HepG2 (cell line): ENCODE results near the gene ZBTB7C. TPM values are rescaled to one million over a fixed set of nuclear protein-coding genes. Genes with fewer than 3 reads are reported as not detected.

ENCODE experiments used
- ATAC-seq: fragments of 200-7000 bp; cut with Tn5 transposase; 3 replicates; pipeline ENCODE4 v1.9.1; 2020; ENCODE audit warnings: mild to moderate bottlenecking, moderate library complexity
- BruUV-seq: library from RNA; stranded (reverse); fragments of 400-500 nt; replicated peaks from 2 replicates; lab custom pipeline; 2021; lab: Mats Ljungman, UMichigan
- CTCF ChIA-PET: fragments of 300-600 bp; formaldehyde crosslinking; extraction: SDS; loops from one replicate; lab custom pipeline; 2021; ENCODE audit warnings: low total read pairs, inconsistent platforms, low intra/inter-chr PET ratio; lab: Yijun Ruan, JAX
- POLR2A ChIA-PET: fragments of 350-600 bp; sonication (Branson Sonifier 250); formaldehyde crosslinking; loops from one replicate; lab custom pipeline; 2020; ENCODE audit warnings: antibody characterized with exemption, inconsistent platforms; lab: Yijun Ruan, JAX
- DNase-seq: peaks from one replicate; pipeline ENCODE4 v3.0.0-alpha.2; 2015; ENCODE audit warnings: low spot score
- FAIRE-seq: peaks from 3 replicates; lab custom pipeline; 2011; peaks lifted over from hg19 to GRCh38; lab: Jason Lieb, UNC
- H2AFZ ChIP-seq: one replicate; pipeline ENCODE4 v1.6.1; 2011; ENCODE audit warnings: low read length, inconsistent platforms
- H3K27ac ChIP-seq: fragments of 300-600 bp; 3 replicates; pipeline ENCODE4 v1.8.0; 2011; ENCODE audit warnings: mixed run types, mild to moderate bottlenecking, mixed read lengths, low read length, inconsistent platforms; ENCODE audit not compliant: insufficient read depth; ENCODE audit errors: extremely low read length
- H3K27me3 ChIP-seq, 2 experiments: fragments of 200-600 bp in 1 of 2; 2 replicates in 1 of 2; 3 replicates in 1 of 2; pipeline versions ENCODE4 v1.6.0 to v1.8.0; 2011; ENCODE audit warnings: low read length in 2 of 2, mild to moderate bottlenecking in 2 of 2, moderate library complexity in 2 of 2, inconsistent platforms in 1 of 2; ENCODE audit not compliant: insufficient read depth in 2 of 2, control insufficient read depth in 1 of 2
- H3K36me3 ChIP-seq, 2 experiments: fragments of 200-600 bp in 1 of 2; replicated peaks in 1 of 2; 2 replicates in 1 of 2; 3 replicates in 1 of 2; pipeline versions ENCODE4 v1.5.1 to v1.8.0; 2011; ENCODE audit warnings: low read length in 2 of 2, inconsistent platforms in 1 of 2; ENCODE audit not compliant: insufficient read depth in 2 of 2, control insufficient read depth in 1 of 2
- H3K4me1 ChIP-seq: 2 replicates; pipeline ENCODE4 v1.5.1; 2012; ENCODE audit warnings: low read length, inconsistent platforms; ENCODE audit not compliant: insufficient read depth
- H3K4me2 ChIP-seq: 2 replicates; pipeline ENCODE4 v1.6.0; 2011; ENCODE audit warnings: low read depth, low read length, inconsistent platforms
- H3K4me3 ChIP-seq, 3 experiments: fragments of 200-600 bp in 1 of 3; sonication (generic), shearing (Covaris generic) in 1 of 3; replicated peaks in 1 of 3; 2 replicates each; pipeline ENCODE4 v1.5.1; 2011 to 2016; ENCODE audit warnings: low read length in 3 of 3, inconsistent platforms in 2 of 3, low read depth in 2 of 3, mild to moderate bottlenecking in 2 of 3, control low read depth in 1 of 3, mixed read lengths in 1 of 3; ENCODE audit not compliant: insufficient read depth in 1 of 3
- H3K79me2 ChIP-seq: one replicate; pipeline ENCODE4 v1.6.1; 2011; ENCODE audit warnings: low read length, inconsistent platforms; ENCODE audit not compliant: insufficient read depth
- H3K9ac ChIP-seq: 2 replicates; pipeline ENCODE4 v1.6.0; 2011; ENCODE audit warnings: mild to moderate bottlenecking, low read depth, low read length, inconsistent platforms; ENCODE audit not compliant: insufficient read depth
- H3K9me3 ChIP-seq: 2 replicates; pipeline ENCODE4 v1.5.1; 2012; ENCODE audit warnings: mild to moderate bottlenecking, low read length
- H4K20me1 ChIP-seq: 2 replicates; pipeline ENCODE4 v1.6.0; 2011; ENCODE audit warnings: inconsistent platforms, mild to moderate bottlenecking, low read length, moderate library complexity; ENCODE audit not compliant: insufficient read depth
- AKAP8 ChIP-seq: sonication (generic); formaldehyde crosslinking; IDR thresholded peaks from 2 replicates; pipeline ENCODE4 v1.5.1; 2020; ENCODE audit warnings: mild to moderate bottlenecking, missing genetic modification reagents
- ELF4 ChIP-seq: sonication (generic); formaldehyde crosslinking; IDR thresholded peaks from 2 replicates; pipeline ENCODE4 v1.5.0; 2020; ENCODE audit warnings: missing genetic modification reagents, mild to moderate bottlenecking, moderate library complexity, borderline replicate concordance
- IRX3 ChIP-seq: sonication (generic); formaldehyde crosslinking; IDR thresholded peaks from 2 replicates; pipeline ENCODE4 v1.8.1; 2023; ENCODE audit warnings: mild to moderate bottlenecking, low read depth, missing genetic modification reagents, borderline replicate concordance
- NCOA5 ChIP-seq: sonication (generic); formaldehyde crosslinking; IDR thresholded peaks from 2 replicates; pipeline ENCODE4 v1.4.0; 2020; ENCODE audit warnings: missing genetic modification reagents
- PLRG1 ChIP-seq: fragments of 450-650 bp; conservative IDR thresholded peaks from 2 replicates; pipeline ENCODE4 v1.6.1; 2016
- POLR2G ChIP-seq: fragments of 200-400 bp; formaldehyde crosslinking; IDR thresholded peaks from 2 replicates; pipeline ENCODE4 v1.6.1; 2018; ENCODE audit warnings: mild to moderate bottlenecking, low read depth, low read length, moderate library complexity
- RFXANK ChIP-seq: IDR thresholded peaks from 2 replicates; pipeline ENCODE4 v1.6.1; 2016
- TBX2 ChIP-seq: sonication (generic); formaldehyde crosslinking; IDR thresholded peaks from 2 replicates; pipeline ENCODE4 v1.5.0; 2020; ENCODE audit warnings: missing genetic modification reagents, mild to moderate bottlenecking, borderline replicate concordance
- ZC3H13 ChIP-seq: sonication (generic); formaldehyde crosslinking; IDR thresholded peaks from 2 replicates; pipeline ENCODE4 v1.8.1; 2023; ENCODE audit warnings: mild to moderate bottlenecking, missing genetic modification reagents, moderate library complexity
- ZIK1 ChIP-seq: sonication (generic); formaldehyde crosslinking; IDR thresholded peaks from 2 replicates; pipeline ENCODE4 v1.5.0; 2020; ENCODE audit warnings: mild to moderate bottlenecking, low read depth, missing genetic modification reagents, borderline replicate concordance
- ZNF124 ChIP-seq: sonication (generic); formaldehyde crosslinking; IDR thresholded peaks from 2 replicates; pipeline ENCODE4 v1.4.0; 2020; ENCODE audit warnings: missing genetic modification reagents
- ZNF3 ChIP-seq: IDR thresholded peaks from 2 replicates; pipeline ENCODE4 v1.7.0; 2017; ENCODE audit warnings: inconsistent platforms
- ZNF317 ChIP-seq: sonication (generic); formaldehyde crosslinking; IDR thresholded peaks from 2 replicates; pipeline ENCODE4 v1.5.0; 2020; ENCODE audit warnings: mild to moderate bottlenecking, missing genetic modification reagents
- ZNF563 ChIP-seq: sonication (generic); formaldehyde crosslinking; IDR thresholded peaks from 2 replicates; pipeline ENCODE4 v1.8.0; 2022; ENCODE audit warnings: mild to moderate bottlenecking, moderate library complexity, missing genetic modification reagents
- ZNF629 ChIP-seq: sonication (generic); formaldehyde crosslinking; conservative IDR thresholded peaks from 2 replicates; pipeline ENCODE4 v1.5.0; 2020; ENCODE audit warnings: missing genetic modification reagents
- WGBS: methylation state at CpG from one replicate; pipeline ENCODE4 v1.1.6; 2017; ENCODE audit warnings: low lambda C conversion rate; 5-methylcytosine and 5-hydroxymethylcytosine counted together
- in situ Hi-C: cut with HindIII; loops from 2 replicates; pipeline ENCODE4 v1.10.0; 2017; ENCODE audit warnings: low pct_unique_long_range_greater_than_20kb; ENCODE audit not compliant: extremely low pct_ligation_motif_present
- intact Hi-C: fragments of 100-400 bp; cut with micrococcal nuclease; formaldehyde crosslinking; loops from one replicate; pipeline ENCODE4 v1.10.0; 2022; ENCODE audit not compliant: unreplicated experiment
- polyA plus RNA-seq, 8 experiments: library from polyadenylated mRNA; depleted of rRNA in 3 of 8; stranded (reverse) in 7 of 8; unstranded in 1 of 8; fragments of >200 nt; fragmentation: Illumina TruSeq in 4 of 8; extraction: Trizol in 4 of 8; gene quantifications; 2 replicates each; pipeline versions ENCODE4 v1.2.1 to v1.2.3, GENCODE V29; 2011 to 2016; ENCODE audit warnings: low read depth in 4 of 8, missing spikeins in 1 of 8, mixed read lengths in 1 of 8; ENCODE audit not compliant: insufficient read depth in 1 of 8
- total RNA-seq, 5 experiments: library from RNA; depleted of rRNA; stranded (reverse); fragments of >200 nt; fragmentation: Illumina TruSeq; extraction: Trizol; gene quantifications; 2 replicates each; pipeline ENCODE4 v1.2.3, GENCODE V29; 2016; ENCODE audit warnings: low read depth in 1 of 5
- TF ChIP-seq, protein P1 (sequence below): sonication (generic); formaldehyde crosslinking; conservative IDR thresholded peaks from 2 replicates; pipeline ENCODE4 v1.5.0; 2020; ENCODE audit warnings: missing genetic modification reagents
- TF ChIP-seq, protein P2 (sequence below): sonication (generic); formaldehyde crosslinking; IDR thresholded peaks from 2 replicates; pipeline ENCODE4 v1.5.0; 2020; ENCODE audit warnings: missing genetic modification reagents, mild to moderate bottlenecking, borderline replicate concordance
- TF ChIP-seq, protein P3 (sequence below): sonication (generic); formaldehyde crosslinking; IDR thresholded peaks from 2 replicates; pipeline ENCODE4 v1.5.0; 2020; ENCODE audit warnings: missing genetic modification reagents
- TF ChIP-seq, protein P4 (sequence below): sonication (generic); formaldehyde crosslinking; IDR thresholded peaks from 2 replicates; pipeline ENCODE4 v1.8.0; 2022; ENCODE audit warnings: mild to moderate bottlenecking, missing genetic modification reagents, moderate library complexity

ZBTB7C gene
- total and polyA plus RNA-seq, 2 of the 13 experiments (the other 11 are each of a cell fraction or from before 2014, with no cell fraction given) = 0.01 to 0.04 TPM

DNA sequence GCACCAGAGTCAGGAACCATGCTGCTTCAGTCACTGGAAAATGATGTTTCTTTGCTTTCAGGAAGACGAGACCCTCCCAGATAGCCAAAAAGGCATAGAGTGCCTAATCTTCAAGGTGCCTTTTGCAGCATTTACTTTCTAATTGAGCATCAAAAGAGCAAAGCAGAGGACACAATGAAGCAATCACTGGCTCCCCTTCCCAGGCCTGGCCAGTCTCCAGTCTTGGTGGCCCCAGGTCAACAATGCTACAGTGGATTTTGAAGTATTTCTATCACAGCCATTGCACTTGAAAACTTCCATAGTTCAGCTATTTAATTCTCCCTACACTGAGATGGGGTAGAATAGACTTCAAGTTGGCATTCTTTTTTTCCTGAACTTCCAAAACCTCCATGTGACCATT, 15.4 kb downstream of the ZBTB7C start (continued):
- TF ChIP-seq, protein P1, sequence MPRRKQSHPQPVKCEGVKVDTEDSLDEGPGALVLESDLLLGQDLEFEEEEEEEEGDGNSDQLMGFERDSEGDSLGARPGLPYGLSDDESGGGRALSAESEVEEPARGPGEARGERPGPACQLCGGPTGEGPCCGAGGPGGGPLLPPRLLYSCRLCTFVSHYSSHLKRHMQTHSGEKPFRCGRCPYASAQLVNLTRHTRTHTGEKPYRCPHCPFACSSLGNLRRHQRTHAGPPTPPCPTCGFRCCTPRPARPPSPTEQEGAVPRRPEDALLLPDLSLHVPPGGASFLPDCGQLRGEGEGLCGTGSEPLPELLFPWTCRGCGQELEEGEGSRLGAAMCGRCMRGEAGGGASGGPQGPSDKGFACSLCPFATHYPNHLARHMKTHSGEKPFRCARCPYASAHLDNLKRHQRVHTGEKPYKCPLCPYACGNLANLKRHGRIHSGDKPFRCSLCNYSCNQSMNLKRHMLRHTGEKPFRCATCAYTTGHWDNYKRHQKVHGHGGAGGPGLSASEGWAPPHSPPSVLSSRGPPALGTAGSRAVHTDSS = no peak
- no peak for TF ChIP-seq ZNF563 (CRISPR knock-in tag)
- no peak for TF ChIP-seq AKAP8
- no peak for TF ChIP-seq ZNF317 (CRISPR knock-in tag)
- TF ChIP-seq, protein P2, sequence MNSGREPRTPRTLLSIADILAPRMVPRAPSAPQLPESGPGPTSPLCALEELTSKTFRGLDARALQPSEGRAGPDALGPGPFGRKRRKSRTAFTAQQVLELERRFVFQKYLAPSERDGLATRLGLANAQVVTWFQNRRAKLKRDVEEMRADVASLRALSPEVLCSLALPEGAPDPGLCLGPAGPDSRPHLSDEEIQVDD (CRISPR knock-in tag) = no peak
- no peak for TF ChIP-seq ZC3H13 (CRISPR knock-in tag)
- TF ChIP-seq RFXANK (CRISPR knock-in tag) = no peak
- no peak for TF ChIP-seq ZIK1 (CRISPR knock-in tag)
- TF ChIP-seq ZNF124 (CRISPR knock-in tag) = no peak
- TF ChIP-seq, protein P3, sequence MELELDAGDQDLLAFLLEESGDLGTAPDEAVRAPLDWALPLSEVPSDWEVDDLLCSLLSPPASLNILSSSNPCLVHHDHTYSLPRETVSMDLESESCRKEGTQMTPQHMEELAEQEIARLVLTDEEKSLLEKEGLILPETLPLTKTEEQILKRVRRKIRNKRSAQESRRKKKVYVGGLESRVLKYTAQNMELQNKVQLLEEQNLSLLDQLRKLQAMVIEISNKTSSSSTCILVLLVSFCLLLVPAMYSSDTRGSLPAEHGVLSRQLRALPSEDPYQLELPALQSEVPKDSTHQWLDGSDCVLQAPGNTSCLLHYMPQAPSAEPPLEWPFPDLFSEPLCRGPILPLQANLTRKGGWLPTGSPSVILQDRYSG (CRISPR knock-in tag) = no peak
- no peak for TF ChIP-seq POLR2G
- TF ChIP-seq ELF4 (CRISPR knock-in tag) = no peak

DNA sequence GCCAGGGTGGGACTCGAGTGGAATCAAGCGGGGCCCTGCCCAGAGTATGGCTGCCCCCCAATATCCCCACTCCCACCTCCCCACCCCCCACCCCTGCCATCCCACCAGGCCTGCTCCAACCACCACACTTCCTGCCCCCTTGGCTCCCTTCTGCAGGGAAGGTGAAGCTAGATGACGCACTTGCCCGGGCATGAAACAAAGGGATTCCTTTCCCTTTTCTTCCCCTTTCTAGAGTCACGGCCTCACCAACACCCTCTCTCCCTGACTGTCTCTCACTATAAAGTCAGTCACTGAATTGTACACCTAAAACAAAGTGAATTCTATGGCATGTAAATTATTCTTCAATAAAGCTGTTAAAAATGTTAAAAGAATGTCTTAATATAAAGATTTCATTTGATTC, 16.0 kb downstream of the ZBTB7C start:
- H4K20me1 ChIP-seq = no peaks in the 10 kb centered on the region
- no peak overlapping the region for H2AFZ ChIP-seq
- FAIRE-seq (no peak), ATAC-seq (no peak), DNase-seq (no peak)
- no peak overlapping the region for H3K4me3 ChIP-seq
- intact Hi-C loops = no loop called here
- no TSS peak for BruUV-seq
- H3K9me3 ChIP-seq = no peaks in the 10 kb centered on the region
- no peaks in the 10 kb centered on the region for H3K79me2 ChIP-seq
- no peak overlapping the region for H3K27ac ChIP-seq
- no peaks in the 10 kb centered on the region for H3K4me1 ChIP-seq
- ChIA-PET POLR2A (no interaction called here), CTCF (no interaction called here)
- no peak overlapping the region for H3K4me2 ChIP-seq
- H3K27me3 ChIP-seq = peaks cover 0 to 44% of the 10 kb centered on the region in 2 experiments; a peak in 4 of 5 replicates
- no peak for TF ChIP-seq ZNF629 (CRISPR knock-in tag)
- TF ChIP-seq, protein P4, sequence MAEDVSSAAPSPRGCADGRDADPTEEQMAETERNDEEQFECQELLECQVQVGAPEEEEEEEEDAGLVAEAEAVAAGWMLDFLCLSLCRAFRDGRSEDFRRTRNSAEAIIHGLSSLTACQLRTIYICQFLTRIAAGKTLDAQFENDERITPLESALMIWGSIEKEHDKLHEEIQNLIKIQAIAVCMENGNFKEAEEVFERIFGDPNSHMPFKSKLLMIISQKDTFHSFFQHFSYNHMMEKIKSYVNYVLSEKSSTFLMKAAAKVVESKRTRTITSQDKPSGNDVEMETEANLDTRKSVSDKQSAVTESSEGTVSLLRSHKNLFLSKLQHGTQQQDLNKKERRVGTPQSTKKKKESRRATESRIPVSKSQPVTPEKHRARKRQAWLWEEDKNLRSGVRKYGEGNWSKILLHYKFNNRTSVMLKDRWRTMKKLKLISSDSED (CRISPR knock-in tag) = no peak
- TF ChIP-seq IRX3 (CRISPR knock-in tag) = no peak
- TF ChIP-seq ZNF3 (CRISPR knock-in tag) = no peak
- no peak for TF ChIP-seq TBX2 (CRISPR knock-in tag)
- TF ChIP-seq PLRG1 = no peak
- no peak for TF ChIP-seq NCOA5
- TF ChIP-seq, all 625 proteins: peak for 0
- Histone ChIP-seq H3K9ac (no peak overlapping the region), H3K36me3 (no peaks in the 10 kb centered on the region)
- in situ Hi-C loops = no loop called here
- 15% methylated on average over 3 of the region's 5 CpGs for WGBS
